HG03469 (cell line): ENCODE results near the gene PFN3.
"Not testable (repeated sequence)": the region's sequence is repeated elsewhere in the genome, so short reads cannot be mapped to it uniquely, and the experiment has no call there.

Experiments
- ATAC-seq: cut with Tn5 transposase; IDR thresholded peaks from one replicate; pipeline ENCODE4 v1.9.1; 2021; ENCODE audit warnings: mild to moderate bottlenecking, moderate library complexity, moderate number of reproducible peaks; ENCODE audit not compliant: unreplicated experiment

PFN3 gene

GRCh38 chr5:177361418-177362291 lies 38.8 kb downstream of the PFN3 start:
- no peak for ATAC-seq

GRCh38 chr5:177360740-177361139 lies 39.7 kb downstream of the PFN3 start:
- ATAC-seq, result not testable (repeated sequence)

- no peak for ATAC-seq
Observed at GRCh38 chr5:177359860-177360259, 40.6 kb downstream of the PFN3 start.

- ATAC-seq, result no peak
Observed at GRCh38 chr5:177359451-177359851, 41.0 kb downstream of the PFN3 start.

- ATAC-seq, result no peak
Observed at GRCh38 chr5:177358370-177358819, 42.1 kb downstream of the PFN3 start.

- ATAC-seq, result peak; percentile 78
Observed at GRCh38 chr5:177357459-177358351, 42.8 kb downstream of the PFN3 start, which contains the start of gene RGS14. RGS14 (plus strand) TSS chr5:177357924; CDS start chr5:177358025, 101 bp downstream.

- ATAC-seq, result no peak
Observed at GRCh38 chr5:177357146-177357458, 43.4 kb downstream of the PFN3 start.

GRCh38 chr5:177356746-177357145 lies 43.7 kb downstream of the PFN3 start:
- ATAC-seq, result no peak

- ATAC-seq, result no peak
Observed at GRCh38 chr5:177355868-177356168, 44.6 kb downstream of the PFN3 start.

GRCh38 chr5:177355162-177355867 lies 45.1 kb downstream of the PFN3 start:
- ATAC-seq, result no peak

- no peak for ATAC-seq
Observed at GRCh38 chr5:177354711-177355110, 45.8 kb downstream of the PFN3 start.

- ATAC-seq, result no peak
Observed at GRCh38 chr5:177354256-177354655, 46.2 kb downstream of the PFN3 start.

GRCh38 chr5:177353093-177353492 lies 47.4 kb downstream of the PFN3 start:
- no peak for ATAC-seq

GRCh38 chr5:177351392-177352329 lies 48.8 kb downstream of the PFN3 start, which contains the start of gene LMAN2:
LMAN2 (minus strand) TSS chr5:177351668; CDS start chr5:177351647, 21 bp downstream.
- ATAC-seq, result peak; percentile 73

GRCh38 chr5:177350776-177351391 lies 49.6 kb downstream of the PFN3 start:
- ATAC-seq, result no peak
